H1 (cell line): ENCODE data around the gene CCNK.

Source experiments
- CTCF ChIP-seq, 3 experiments: IDR thresholded peaks; 1 replicate in 2 of 3; 2 replicates in 1 of 3; pipeline versions ENCODE4 v1.5.1 to v1.6.1; 2011; ENCODE audit warnings: low read length in 3 of 3, mild to moderate bottlenecking in 3 of 3, inconsistent platforms in 2 of 3, low read depth in 1 of 3, moderate library complexity in 1 of 3; ENCODE audit not compliant: insufficient read depth in 1 of 3; ENCODE audit errors: control extremely low read depth in 1 of 3
- EZH2 ChIP-seq: fragments of 200-600 bp; sonication (generic); IDR thresholded peaks from 2 replicates; pipeline ENCODE4 v1.7.1; 2012; ENCODE audit warnings: low read depth, mild to moderate bottlenecking, moderate library complexity, low read length, inconsistent platforms; ENCODE audit not compliant: severe bottlenecking
- GABPA ChIP-seq: IDR thresholded peaks from 2 replicates; pipeline ENCODE4 v1.6.1; 2011; ENCODE audit warnings: mild to moderate bottlenecking, low read length, moderate library complexity, borderline replicate concordance; ENCODE audit not compliant: insufficient read depth
- POLR2A ChIP-seq, 2 experiments: IDR thresholded peaks; 1 replicate in 1 of 2; 2 replicates in 1 of 2; pipeline ENCODE4 v1.6.1; 2011; ENCODE audit warnings: low read depth in 2 of 2, low read length in 2 of 2, mild to moderate bottlenecking in 2 of 2; ENCODE audit errors: control extremely low read depth in 1 of 2
- POLR2AphosphoS5 ChIP-seq: IDR thresholded peaks from 2 replicates; pipeline ENCODE4 v1.6.1; 2011; ENCODE audit warnings: low read depth, low read length
- ZNF274 ChIP-seq: IDR thresholded peaks from 2 replicates; pipeline ENCODE4 v1.7.0; 2012; ENCODE audit warnings: low read length, borderline replicate concordance; ENCODE audit errors: extremely low read depth
- TF ChIP-seq, protein P1 (sequence below): IDR thresholded peaks from 2 replicates; pipeline ENCODE4 v1.6.1; 2012; ENCODE audit warnings: inconsistent platforms

GRCh38 chr14:99541211-99541610 lies 60.0 kb downstream of the CCNK start:
- no peak for TF ChIP-seq EZH2
- TF ChIP-seq CTCF (IDR thresholded peaks at IDR 0.05; ENCODE audit: control extremely low read depth in 1 of 3, insufficient read depth in 1 of 3, low read depth in 1 of 3, low read length in 3 of 3): no peak
- TF ChIP-seq ZNF274: no peak
- TF ChIP-seq POLR2A (IDR thresholded peaks at IDR 0.05; ENCODE audit: control extremely low read depth in 1 of 2, low read depth in 2 of 2, low read length in 2 of 2): no peak
- TF ChIP-seq POLR2AphosphoS5: no peak
- TF ChIP-seq GABPA: no peak
- TF ChIP-seq, protein P1, sequence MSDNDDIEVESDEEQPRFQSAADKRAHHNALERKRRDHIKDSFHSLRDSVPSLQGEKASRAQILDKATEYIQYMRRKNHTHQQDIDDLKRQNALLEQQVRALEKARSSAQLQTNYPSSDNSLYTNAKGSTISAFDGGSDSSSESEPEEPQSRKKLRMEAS: no peak
